GM12873 (cell line): ENCODE data around the gene NFKBIE.

Source experiments
- CTCF ChIP-seq: IDR thresholded peaks from 2 replicates; pipeline ENCODE4 v1.5.1; 2012; ENCODE audit warnings: low read depth, mild to moderate bottlenecking, moderate library complexity, low read length, control low read depth; ENCODE audit not compliant: insufficient read depth; ENCODE audit errors: missing control alignments

NFKBIE gene

GRCh38 chr6:44265007-44265721 lies at the start of gene NFKBIE:
Gene NFKBIE (minus strand): TSS chr6:44265551. CDS start chr6:44265346, 205 bp downstream.
- TF ChIP-seq CTCF = peak; percentile 46

- TF ChIP-seq CTCF = peak; percentile 100
Observed at GRCh38 chr6:44312901-44313788, 47.8 kb upstream of the NFKBIE start, which contains the start of gene AARS2. Gene AARS2 (minus strand): TSS chr6:44313347. CDS start chr6:44313323, 24 bp downstream.

- TF ChIP-seq CTCF = no peak
Observed at GRCh38 chr6:44311767-44312166, 46.4 kb upstream of the NFKBIE start.

GRCh38 chr6:44311304-44311703 lies 46.0 kb upstream of the NFKBIE start:
- TF ChIP-seq CTCF = no peak

GRCh38 chr6:44310241-44310640 lies 44.9 kb upstream of the NFKBIE start:
- no peak for TF ChIP-seq CTCF

- no peak for TF ChIP-seq CTCF
Observed at GRCh38 chr6:44309631-44310030, 44.3 kb upstream of the NFKBIE start.

- no peak for TF ChIP-seq CTCF
Observed at GRCh38 chr6:44309092-44309491, 43.7 kb upstream of the NFKBIE start.
